Liver (tissue), 9 donors: ENCODE results near the gene PTH1R. TPM values are rescaled to one million over a fixed set of nuclear protein-coding genes. Genes with fewer than 3 reads are reported as not detected.

ENCODE experiments used
- DNase-seq: peaks from one replicate; pipeline ENCODE4 v3.0.0-alpha.2; 2017; ENCODE audit warnings: low spot score
- H3K27ac ChIP-seq, 2 donors: one replicate each; pipeline ENCODE4 v1.7.0; 2013; ENCODE audit warnings: inconsistent platforms in 2 of 2, low read length in 2 of 2, control low read depth in 1 of 2, low read depth in 1 of 2, mild to moderate bottlenecking in 1 of 2
- H3K27me3 ChIP-seq, 4 donors: one replicate each; pipeline versions ENCODE4 v1.6.1 to v1.7.0; 2013; ENCODE audit warnings: low read length in 3 of 4, inconsistent platforms in 1 of 4, mild to moderate bottlenecking in 1 of 4, moderate library complexity in 1 of 4; ENCODE audit not compliant: control insufficient read depth in 4 of 4, insufficient read depth in 4 of 4
- H3K36me3 ChIP-seq, 4 donors: one replicate each; pipeline versions ENCODE4 v1.6.1 to v1.7.0; 2013; ENCODE audit warnings: low read length in 3 of 4, mild to moderate bottlenecking in 3 of 4, low read depth in 1 of 4, moderate library complexity in 1 of 4; ENCODE audit not compliant: control insufficient read depth in 4 of 4, insufficient read depth in 3 of 4
- H3K4me1 ChIP-seq, 4 donors: one replicate each; pipeline versions ENCODE4 v1.6.1 to v1.7.0; 2013; ENCODE audit warnings: low read length in 3 of 4, mild to moderate bottlenecking in 3 of 4, moderate library complexity in 1 of 4; ENCODE audit not compliant: control insufficient read depth in 4 of 4, insufficient read depth in 4 of 4
- H3K4me3 ChIP-seq, 3 donors: one replicate each; pipeline versions ENCODE4 v1.6.1 to v1.7.0; 2013; ENCODE audit warnings: low read length in 3 of 3, control low read depth in 1 of 3, low read depth in 1 of 3, mild to moderate bottlenecking in 1 of 3
- H3K9ac ChIP-seq, 2 donors: one replicate each; pipeline ENCODE4 v1.7.0; 2013; ENCODE audit warnings: low read length in 2 of 2, mild to moderate bottlenecking in 2 of 2, moderate library complexity in 2 of 2, control low read depth in 1 of 2, low read depth in 1 of 2
- H3K9me3 ChIP-seq, 4 donors: one replicate each; pipeline versions ENCODE4 v1.6.1 to v1.7.0; 2013; ENCODE audit warnings: low read length in 3 of 4; ENCODE audit not compliant: control insufficient read depth in 4 of 4
- CTCF ChIP-seq: fragments of 150-350 bp; IDR thresholded peaks from 2 replicates; pipeline ENCODE4 v1.5.1; 2017; ENCODE audit warnings: improper control_type of control experiment, low read depth, low read length; ENCODE audit not compliant: missing input control
- GABPA ChIP-seq, 2 donors: IDR thresholded peaks in 1 of 2; conservative IDR thresholded peaks in 1 of 2; 2 replicates each; pipeline ENCODE4 v1.6.1; 2016; ENCODE audit warnings: antibody characterized with exemption in 2 of 2, mild to moderate bottlenecking in 1 of 2, moderate library complexity in 1 of 2
- HNF4A ChIP-seq, 2 donors: conservative IDR thresholded peaks; 2 replicates each; pipeline ENCODE4 v1.6.1; 2016; ENCODE audit warnings: antibody characterized with exemption in 2 of 2, mild to moderate bottlenecking in 2 of 2
- HNF4G ChIP-seq: IDR thresholded peaks from 2 replicates; pipeline ENCODE4 v1.6.1; 2016; ENCODE audit warnings: antibody characterized with exemption
- JUND ChIP-seq, 2 donors: IDR thresholded peaks; 2 replicates each; pipeline ENCODE4 v1.6.1; 2016; ENCODE audit warnings: antibody characterized with exemption in 2 of 2
- MAX ChIP-seq: IDR thresholded peaks from 2 replicates; pipeline ENCODE4 v1.6.1; 2016; ENCODE audit warnings: antibody characterized with exemption
- NR2F2 ChIP-seq: IDR thresholded peaks from 2 replicates; pipeline ENCODE4 v1.6.1; 2016; ENCODE audit warnings: antibody characterized with exemption
- RAD21 ChIP-seq, 2 donors: IDR thresholded peaks; 2 replicates each; pipeline ENCODE4 v1.6.1; 2016; ENCODE audit warnings: antibody characterized with exemption in 2 of 2, mild to moderate bottlenecking in 2 of 2
- REST ChIP-seq: IDR thresholded peaks from 2 replicates; pipeline ENCODE4 v1.6.1; 2016; ENCODE audit warnings: antibody characterized with exemption, mild to moderate bottlenecking
- SP1 ChIP-seq: IDR thresholded peaks from 2 replicates; pipeline ENCODE4 v1.6.1; 2018; ENCODE audit warnings: antibody characterized with exemption, mild to moderate bottlenecking
- TAF1 ChIP-seq: conservative IDR thresholded peaks from 2 replicates; pipeline ENCODE4 v1.6.1; 2016; ENCODE audit warnings: antibody characterized with exemption, mild to moderate bottlenecking
- YY1 ChIP-seq: IDR thresholded peaks from 2 replicates; pipeline ENCODE4 v1.6.1; 2016; ENCODE audit warnings: antibody characterized with exemption, mild to moderate bottlenecking
- ZBTB33 ChIP-seq: IDR thresholded peaks from 2 replicates; pipeline ENCODE4 v1.6.1; 2016; ENCODE audit warnings: antibody characterized with exemption
- WGBS: extraction: QIAGEN DNeasy Blood & Tissue Kit; methylation state at CpG from one replicate; pipeline ENCODE4 v1.1.7; 2013; 5-methylcytosine and 5-hydroxymethylcytosine counted together
- polyA plus RNA-seq, 2 donors: library from polyadenylated mRNA; stranded (reverse) in 1 of 2; unstranded in 1 of 2; fragments of 200-250 nt in 1 of 2; fragments of >200 nt in 1 of 2; fragmentation: Nextera tagmentation in 1 of 2; extraction: Ambion mirVana in 1 of 2; gene quantifications; one replicate each; pipeline versions ENCODE4 v1.2.1 to v1.2.3, GENCODE V29; 2013 to 2015
- total RNA-seq, 2 donors: library from RNA; depleted of rRNA; stranded (reverse); fragments of >200 nt; gene quantifications; one replicate each; pipeline ENCODE4 v1.2.3, GENCODE V29; 2014
- donor health status: healthy.
- donor health status: healthy.
- donor health status: healthy.
- donor health status: healthy.
- donor health status: healthy.

Gene PTH1R
- total and polyA plus RNA-seq, 4 donors = 7.2 to 28.4 (median 23.6) TPM

GRCh38 chr3:46865031-46865507 lies 12.5 kb upstream of the PTH1R start:
- Histone ChIP-seq H3K27me3 (no peaks in the 10 kb centered on the region), H3K4me1 (peaks cover 19 to 33% (median 29%) of the 10 kb centered on the region in 4 donors), H3K4me3 (no peak overlapping the region), H3K9me3 (no peaks in the 10 kb centered on the region), H3K9ac (no peak overlapping the region), H3K36me3 (no peaks in the 10 kb centered on the region), H3K27ac (peak overlapping the region in 1 of 2 donors; percentile 6)
- peak; percentile 24 for TF ChIP-seq SP1
- TF ChIP-seq ZBTB33 = no peak
- peak in 1 of 2 donors; percentile 15 for TF ChIP-seq RAD21 (IDR thresholded peaks at IDR 0.05)
- WGBS = 64% methylated on average over 12 of the region's 12 CpGs
- DNase-seq = no peak

DNA sequence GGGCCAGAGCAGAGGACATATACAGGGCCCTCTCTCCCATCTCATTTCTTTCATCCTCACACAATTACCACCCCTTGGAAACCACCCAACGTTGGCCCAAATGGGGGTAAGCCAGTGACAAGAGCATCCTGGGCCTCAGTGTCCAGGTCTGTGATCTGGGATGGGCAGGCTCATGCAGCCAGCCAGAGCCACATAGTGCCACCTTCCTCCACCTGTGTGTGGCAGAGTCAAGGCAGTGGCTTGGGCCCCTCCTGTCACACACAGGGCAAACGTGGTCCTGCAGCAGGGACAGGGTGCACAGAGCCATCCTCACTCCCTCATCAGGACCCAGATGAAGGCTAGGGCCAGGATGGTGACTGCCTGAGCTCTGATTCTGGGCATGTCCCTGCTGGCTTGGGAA lies 12.0 kb upstream of the PTH1R start:
- 67% methylated on average over 2 of the region's 2 CpGs for WGBS
- no peaks in the 10 kb centered on the region for H3K9me3 ChIP-seq
- no peaks in the 10 kb centered on the region for H3K27me3 ChIP-seq
- TF ChIP-seq GABPA (IDR thresholded peaks at IDR 0.05 in 1 of 2, conservative IDR thresholded peaks at IDR 0.05 in 1 of 2) (no peak), HNF4G (no peak), HNF4A (conservative IDR thresholded peaks at IDR 0.05) (no peak), REST (no peak), CTCF (no peak), NR2F2 (no peak), SP1 (no peak), MAX (no peak), YY1 (no peak), JUND (IDR thresholded peaks at IDR 0.05) (no peak), TAF1 (no peak), RAD21 (IDR thresholded peaks at IDR 0.05) (no peak)
- no peak overlapping the region for H3K27ac ChIP-seq
- DNase-seq = no peak
- H3K4me1 ChIP-seq = peaks cover 19 to 35% (median 29%) of the 10 kb centered on the region in 4 donors
- H3K9ac ChIP-seq = no peak overlapping the region
- H3K4me3 ChIP-seq = no peak overlapping the region
- H3K36me3 ChIP-seq = no peaks in the 10 kb centered on the region
